ENCODE data around the gene SPO11.

GRCh38 chr20:57388953-57389694, 59.5 kb downstream of the SPO11 start:
- TF ChIP-seq POLR2AphosphoS5 (IDR thresholded peaks at IDR 0.05) = peak; percentile 20 to 73 (median 52)
- TF ChIP-seq CTCF (IDR thresholded peaks at IDR 0.05) = peak in 1 of 4 experiments; percentile 16
